Endothelial cell (in vitro differentiated cells): ENCODE measurements around the gene LRRN2. TPM values are rescaled to one million over a fixed set of nuclear protein-coding genes. Genes with fewer than 3 reads are reported as not detected.

ENCODE experiments used
- DNase-seq: peaks from one replicate; pipeline ENCODE4 v3.0.0; 2021; ENCODE audit warnings: low spot score
- H3K27ac Mint-ChIP-seq: one replicate; pipeline ENCODE4 v1.8.0; 2021; ENCODE audit warnings: mixed read lengths, inconsistent platforms; ENCODE audit not compliant: unreplicated experiment
- H3K27me3 Mint-ChIP-seq: one replicate; pipeline ENCODE4 v1.8.0; 2021; ENCODE audit warnings: mild to moderate bottlenecking, moderate library complexity, mixed read lengths, inconsistent platforms; ENCODE audit not compliant: unreplicated experiment
- H3K36me3 Mint-ChIP-seq: one replicate; pipeline ENCODE4 v1.8.0; 2021; ENCODE audit warnings: mild to moderate bottlenecking, low read depth, mixed read lengths, inconsistent platforms; ENCODE audit not compliant: unreplicated experiment
- H3K4me1 Mint-ChIP-seq: one replicate; pipeline ENCODE4 v1.8.0; 2021; ENCODE audit warnings: mild to moderate bottlenecking, mixed read lengths, inconsistent platforms; ENCODE audit not compliant: unreplicated experiment
- H3K4me3 Mint-ChIP-seq: one replicate; pipeline ENCODE4 v1.8.0; 2021; ENCODE audit warnings: mild to moderate bottlenecking, mixed read lengths, inconsistent platforms; ENCODE audit not compliant: unreplicated experiment
- H3K9me3 Mint-ChIP-seq: one replicate; pipeline ENCODE4 v1.8.0; 2021; ENCODE audit warnings: mixed read lengths, inconsistent platforms; ENCODE audit not compliant: unreplicated experiment
- CTCF ChIP-seq: fragments of 200-600 bp; sonication (generic); IDR thresholded peaks from one replicate; pipeline ENCODE4 v1.5.0; 2021; ENCODE audit warnings: antibody characterized with exemption; ENCODE audit not compliant: unreplicated experiment
- total RNA-seq: library from RNA; stranded (reverse); fragmentation: NEBNext Ultra II Directional; extraction: Animal tissue kit (Norgen Biotek cat#: 25700); gene quantifications from one replicate; pipeline ENCODE4 v1.2.1, GENCODE V29; 2021; ENCODE audit not compliant: unreplicated experiment

Gene LRRN2
- total RNA-seq, 1 donor from 2014 or later: 71.1 TPM

DNA sequence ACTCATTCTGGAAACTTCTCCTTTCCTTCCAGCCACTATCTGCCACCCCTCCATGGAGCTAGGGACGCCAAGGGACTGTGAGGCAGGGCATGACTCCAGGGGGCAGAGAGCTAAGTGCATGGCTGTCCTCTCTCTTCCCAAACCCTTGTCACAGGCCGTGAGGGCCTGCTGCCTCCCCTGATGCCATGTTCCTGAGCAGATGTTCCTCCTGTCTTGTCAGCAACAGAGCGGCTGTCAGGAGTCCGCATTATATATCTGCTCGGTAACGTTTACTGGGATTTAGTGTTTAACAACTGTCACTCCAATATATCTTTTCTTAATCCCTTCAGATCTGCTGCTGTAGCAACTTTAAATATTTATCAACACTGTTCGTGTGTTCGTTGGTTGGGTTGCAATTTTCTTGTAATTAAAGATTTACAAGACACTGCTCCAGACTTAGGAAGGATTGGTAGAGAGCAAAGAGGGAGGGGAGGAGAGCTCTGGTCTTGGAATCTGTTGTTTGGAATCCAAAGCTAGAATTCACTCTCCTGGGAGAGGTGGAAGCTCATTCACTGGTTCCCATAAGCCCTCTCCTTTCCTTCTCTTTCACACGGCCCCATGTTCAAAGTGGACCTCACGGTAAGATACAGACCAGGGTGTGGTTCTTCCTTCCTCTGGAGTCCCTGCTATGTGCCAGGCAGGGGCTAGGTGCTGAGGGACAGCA, 93.1 kb downstream of the LRRN2 start:
- no peak overlapping the region for H3K4me3 Mint-ChIP-seq
- no peaks in the 10 kb centered on the region for H3K9me3 Mint-ChIP-seq
- DNase-seq: no peak
- H3K27ac Mint-ChIP-seq: no peak overlapping the region
- H3K27me3 Mint-ChIP-seq: peaks cover 2% of the 10 kb centered on the region
- TF ChIP-seq CTCF: no peak
- no peaks in the 10 kb centered on the region for H3K4me1 Mint-ChIP-seq
- no peaks in the 10 kb centered on the region for H3K36me3 Mint-ChIP-seq

- Mint-ChIP-seq H3K4me3 (no peak overlapping the region), H3K4me1 (no peaks in the 10 kb centered on the region), H3K9me3 (no peaks in the 10 kb centered on the region), H3K27ac (no peak overlapping the region), H3K36me3 (no peaks in the 10 kb centered on the region), H3K27me3 (peaks cover 2% of the 10 kb centered on the region)
- no peak for DNase-seq
- no peak for TF ChIP-seq CTCF
Measured at GRCh38 chr1:204591473-204592090, 94.0 kb downstream of the LRRN2 start.

- DNase-seq: no peak
- Mint-ChIP-seq H3K4me3 (no peak overlapping the region), H3K9me3 (no peaks in the 10 kb centered on the region), H3K36me3 (no peaks in the 10 kb centered on the region), H3K27ac (no peak overlapping the region), H3K27me3 (peaks cover 3% of the 10 kb centered on the region), H3K4me1 (peaks cover 7% of the 10 kb centered on the region)
- TF ChIP-seq CTCF: no peak
Measured at GRCh38 chr1:204589409-204590038, 96.0 kb downstream of the LRRN2 start.

DNA sequence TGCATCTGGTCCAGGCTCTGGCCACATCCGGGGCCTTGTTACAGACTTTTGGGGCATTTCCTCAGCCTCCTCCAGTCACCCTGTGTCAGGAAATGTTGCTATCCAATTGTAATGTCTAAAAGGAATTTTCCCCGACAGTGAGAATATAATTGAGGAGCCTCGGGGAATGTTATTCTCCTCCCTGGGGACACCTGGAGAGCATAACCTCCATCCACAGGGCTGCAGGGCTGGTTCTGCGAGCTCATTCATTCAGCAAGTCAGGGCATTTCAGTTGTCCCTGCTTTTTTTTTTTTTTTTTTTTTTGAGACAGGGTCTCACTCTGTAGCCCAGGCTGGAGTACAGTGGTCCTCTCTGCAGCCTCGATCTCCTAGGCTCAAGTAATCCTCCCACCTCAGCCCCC, 96.7 kb downstream of the LRRN2 start:
- Mint-ChIP-seq H3K4me3 (no peak overlapping the region), H3K9me3 (no peaks in the 10 kb centered on the region), H3K27me3 (peaks cover 3% of the 10 kb centered on the region), H3K36me3 (no peaks in the 10 kb centered on the region), H3K27ac (no peak overlapping the region), H3K4me1 (peaks cover 7% of the 10 kb centered on the region)
- no peak for TF ChIP-seq CTCF
- DNase-seq: no peak

- no peaks in the 10 kb centered on the region for H3K9me3 Mint-ChIP-seq
- DNase-seq: no peak
- H3K27ac Mint-ChIP-seq: no peak overlapping the region
- TF ChIP-seq CTCF: no peak
- no peaks in the 10 kb centered on the region for H3K36me3 Mint-ChIP-seq
- H3K27me3 Mint-ChIP-seq: peaks cover 3% of the 10 kb centered on the region
- peaks cover 7% of the 10 kb centered on the region for H3K4me1 Mint-ChIP-seq
- H3K4me3 Mint-ChIP-seq: peak overlapping the region; percentile 16
Measured at GRCh38 chr1:204587621-204588020, 97.9 kb downstream of the LRRN2 start.
